Stimulated activated naive B cell treated with anti-CD40 and anti-IgM and Interleukin-4, amounts not matched to agents 10 μg/mL and 1 μg/mL and 100 μg/mL, for 72 hours (primary cell): ENCODE data around the gene TREH.

Experiments
- ATAC-seq, 2 donors: fragments of 150-1000 bp; cut with Tn5 transposase; replicated peaks; 2 replicates each; pipeline ENCODE4 v1.10.0; 2021; ENCODE audit warnings: moderate library complexity in 1 of 2
- DNase-seq: peaks from one replicate; pipeline ENCODE4 v3.0.0; 2021
- H3K27ac Mint-ChIP-seq: one replicate; pipeline ENCODE4 v1.8.0; 2022; ENCODE audit warnings: mild to moderate bottlenecking, mixed read lengths
- H3K27me3 Mint-ChIP-seq, 2 donors: one replicate each; pipeline ENCODE4 v1.8.0; 2022; ENCODE audit warnings: mixed read lengths in 2 of 2
- H3K36me3 Mint-ChIP-seq, 2 donors: one replicate each; pipeline ENCODE4 v1.8.0; 2022; ENCODE audit warnings: mixed read lengths in 2 of 2, mild to moderate bottlenecking in 1 of 2
- H3K4me1 Mint-ChIP-seq, 2 donors: one replicate each; pipeline ENCODE4 v1.8.0; 2022; ENCODE audit warnings: mixed read lengths in 2 of 2, mild to moderate bottlenecking in 1 of 2
- H3K4me3 Mint-ChIP-seq, 2 donors: one replicate each; pipeline ENCODE4 v1.8.0; 2022; ENCODE audit warnings: mild to moderate bottlenecking in 2 of 2, mixed read lengths in 2 of 2, moderate library complexity in 1 of 2
- H3K9me3 Mint-ChIP-seq, 2 donors: one replicate each; pipeline ENCODE4 v1.8.0; 2022; ENCODE audit warnings: mixed read lengths in 2 of 2, mild to moderate bottlenecking in 1 of 2

Gene TREH

DNA sequence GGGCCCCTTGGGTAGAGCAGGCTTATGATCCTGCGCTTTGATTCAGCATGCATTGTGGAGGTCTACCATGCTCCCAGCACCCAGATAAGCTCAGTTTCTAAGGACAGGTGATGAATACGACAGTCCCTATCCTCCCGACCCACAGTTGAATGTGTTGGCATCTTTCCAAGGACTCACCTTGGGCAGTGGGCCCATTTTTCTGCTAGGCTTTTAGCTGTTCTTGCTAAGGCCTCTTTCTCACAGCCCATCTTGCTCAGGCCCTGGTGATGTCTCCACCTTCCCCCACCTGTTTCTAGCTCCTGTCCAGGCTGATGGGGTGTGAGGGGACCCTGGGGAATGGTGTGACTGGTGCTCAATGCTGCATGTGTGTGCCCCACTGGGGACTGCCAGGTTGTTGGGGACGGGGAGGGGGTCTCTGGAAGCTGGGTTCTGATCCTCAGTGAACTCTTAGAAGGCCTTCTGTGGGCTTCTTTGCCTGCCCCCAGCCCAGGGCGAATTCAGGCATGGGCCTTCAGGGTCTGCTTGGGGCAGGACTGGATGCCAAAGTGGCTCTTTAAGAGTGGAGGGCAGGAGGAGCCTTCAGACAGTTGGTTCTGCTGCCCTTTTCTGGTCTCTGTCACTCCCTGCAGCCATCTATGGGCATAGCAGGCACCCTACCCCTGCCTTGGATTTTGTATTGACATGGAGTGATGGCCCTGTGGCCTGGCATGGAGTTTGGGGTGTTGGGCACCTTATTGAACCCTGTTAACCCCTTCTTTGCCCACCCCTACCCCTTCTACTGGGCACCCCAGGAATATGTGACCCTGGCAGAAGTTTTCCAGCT, 38.9 kb downstream of the TREH start:
- ATAC-seq (no peak), DNase-seq (no peak)
- Mint-ChIP-seq H3K36me3 (no peaks in the 10 kb centered on the region), H3K9me3 (no peaks in the 10 kb centered on the region), H3K27me3 (peaks cover 7 to 8% of the 10 kb centered on the region in 2 donors), H3K4me1 (no peaks in the 10 kb centered on the region), H3K4me3 (no peak overlapping the region), H3K27ac (no peak overlapping the region)

DNA sequence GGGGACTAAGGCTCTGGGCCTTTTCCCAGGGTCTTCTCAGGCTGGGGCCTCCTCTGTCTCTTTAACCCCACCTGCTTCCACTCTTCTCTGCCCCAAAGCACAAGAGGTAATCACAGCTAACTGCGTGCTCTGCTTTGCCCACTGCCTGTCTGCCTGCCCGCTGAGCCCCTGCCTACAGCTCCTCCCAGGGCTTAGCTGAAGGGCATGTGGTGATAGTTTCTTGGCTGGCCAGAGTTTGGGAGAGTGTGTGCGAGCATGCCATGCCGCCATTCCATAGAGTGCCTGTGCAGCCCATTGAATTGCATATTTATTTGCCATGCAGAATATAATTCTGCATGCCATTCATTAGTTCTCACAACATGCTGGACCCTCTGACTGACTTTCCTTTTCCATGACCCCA, 39.6 kb downstream of the TREH start:
- no peaks in the 10 kb centered on the region for H3K36me3 Mint-ChIP-seq
- H3K4me1 Mint-ChIP-seq: no peaks in the 10 kb centered on the region
- DNase-seq (no peak), ATAC-seq (no peak)
- H3K27me3 Mint-ChIP-seq: peaks cover 5 to 7% of the 10 kb centered on the region in 2 donors
- H3K27ac Mint-ChIP-seq: no peak overlapping the region
- no peak overlapping the region for H3K4me3 Mint-ChIP-seq
- H3K9me3 Mint-ChIP-seq: no peaks in the 10 kb centered on the region

DNA sequence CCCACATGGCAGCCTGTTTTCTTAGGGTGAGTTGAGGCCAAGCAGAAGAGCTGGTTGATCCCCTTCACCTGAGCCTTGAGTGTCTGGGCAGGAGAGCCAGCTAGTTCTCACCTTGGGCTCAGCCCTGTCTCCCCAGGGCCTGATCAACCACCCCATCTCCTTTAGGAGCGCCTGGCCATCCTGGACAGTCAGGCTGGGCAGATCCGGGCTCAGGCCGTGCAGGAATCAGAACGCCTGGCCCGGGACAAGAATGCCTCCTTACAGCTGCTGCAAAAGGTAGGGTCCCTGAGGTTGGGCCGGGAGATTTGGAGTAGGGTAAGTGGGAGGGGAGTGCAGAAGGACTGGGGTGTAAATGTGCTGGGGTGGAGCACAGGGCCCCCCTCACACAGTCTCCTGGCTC, 40.7 kb downstream of the TREH start:
- DNase-seq (no peak), ATAC-seq (no peak)
- no peaks in the 10 kb centered on the region for H3K36me3 Mint-ChIP-seq
- H3K27me3 Mint-ChIP-seq: peaks cover 6 to 12% of the 10 kb centered on the region in 2 donors
- no peak overlapping the region for H3K27ac Mint-ChIP-seq
- H3K4me3 Mint-ChIP-seq: no peak overlapping the region
- no peaks in the 10 kb centered on the region for H3K9me3 Mint-ChIP-seq
- no peaks in the 10 kb centered on the region for H3K4me1 Mint-ChIP-seq

DNA sequence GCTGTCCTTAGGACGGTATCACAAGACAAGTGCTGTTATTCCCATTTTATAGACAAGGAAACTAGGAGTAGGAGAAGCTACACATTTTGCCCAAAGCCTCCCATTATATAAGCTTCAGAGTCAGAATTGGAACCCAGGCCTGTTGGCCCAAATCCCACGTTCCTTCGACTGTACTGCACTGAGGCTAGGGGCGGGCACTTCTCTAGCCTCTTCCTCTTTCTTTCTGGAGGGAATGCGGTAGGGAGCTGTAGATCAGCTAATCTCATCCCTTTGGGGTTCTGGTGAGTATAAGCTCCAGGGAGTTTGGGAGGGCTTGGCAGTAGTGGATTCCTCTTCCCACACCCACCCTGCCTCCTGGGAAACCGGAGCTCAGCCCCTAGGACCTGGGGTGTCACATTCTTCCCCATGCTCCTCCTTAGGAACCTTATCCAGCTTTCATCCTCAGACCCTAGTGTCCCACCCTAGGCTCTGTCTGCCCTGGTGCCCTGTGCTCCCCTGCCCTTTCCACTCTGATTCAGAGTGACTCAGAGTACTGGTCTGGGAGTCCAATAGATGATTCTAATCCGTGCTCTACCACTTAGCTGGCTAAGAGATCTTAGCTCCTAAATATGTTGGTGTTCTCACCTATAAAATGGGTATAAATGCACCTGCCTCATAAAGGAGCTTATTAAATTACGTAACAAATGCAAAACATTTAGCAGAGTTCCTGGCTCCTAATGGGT, 42.7 kb downstream of the TREH start:
- Mint-ChIP-seq H3K4me3 (no peak overlapping the region), H3K36me3 (no peaks in the 10 kb centered on the region), H3K4me1 (no peaks in the 10 kb centered on the region), H3K27me3 (peaks cover 6 to 12% of the 10 kb centered on the region in 2 donors), H3K27ac (no peak overlapping the region), H3K9me3 (no peaks in the 10 kb centered on the region)
- DNase-seq: no peak
- ATAC-seq: no peak

DNA sequence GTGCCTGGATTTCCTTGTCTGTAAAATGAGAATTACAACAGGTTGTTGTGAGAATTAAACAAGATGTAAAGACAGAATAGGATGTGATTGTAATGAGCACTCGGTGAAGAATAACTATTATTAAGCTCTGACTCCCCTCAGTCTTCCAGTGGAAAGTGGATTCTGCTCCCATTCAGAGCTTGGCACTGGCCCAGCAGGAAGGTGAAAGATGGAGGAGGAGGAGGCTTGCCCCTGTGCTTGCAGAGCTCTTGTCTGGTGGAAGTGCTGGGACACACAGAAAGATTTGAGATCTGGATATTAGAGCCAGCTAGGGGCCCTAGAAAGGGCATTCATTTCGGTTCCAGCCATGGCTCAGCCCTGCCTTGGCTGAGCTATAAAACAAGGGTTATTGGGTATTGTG, 43.8 kb downstream of the TREH start:
- Mint-ChIP-seq H3K27me3 (peaks cover 6 to 12% of the 10 kb centered on the region in 2 donors), H3K36me3 (no peaks in the 10 kb centered on the region), H3K27ac (no peak overlapping the region), H3K4me3 (no peak overlapping the region), H3K4me1 (no peaks in the 10 kb centered on the region), H3K9me3 (no peaks in the 10 kb centered on the region)
- ATAC-seq: no peak
- DNase-seq: no peak

DNA sequence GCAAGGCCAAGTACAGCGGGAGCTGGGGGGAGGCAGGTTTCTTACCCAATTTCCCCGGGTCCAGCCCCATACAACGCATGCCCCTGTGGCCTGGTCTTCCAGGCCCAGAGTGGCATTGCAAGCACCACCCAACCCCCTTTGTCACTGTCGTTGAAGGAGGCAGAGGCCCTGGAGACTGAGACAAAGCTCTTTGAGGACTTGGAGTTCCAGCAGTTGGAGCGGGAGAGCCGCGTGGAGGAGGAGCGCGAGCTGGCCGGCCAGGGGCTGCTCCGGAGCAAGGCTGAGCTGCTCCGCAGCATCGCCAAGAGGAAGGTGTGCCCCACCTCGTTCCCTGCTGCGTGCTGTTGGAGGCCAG, 44.2 kb downstream of the TREH start:
- Mint-ChIP-seq H3K4me1 (no peaks in the 10 kb centered on the region), H3K27ac (no peak overlapping the region), H3K4me3 (no peak overlapping the region), H3K36me3 (no peaks in the 10 kb centered on the region), H3K9me3 (no peaks in the 10 kb centered on the region), H3K27me3 (peaks cover 6 to 12% of the 10 kb centered on the region in 2 donors)
- ATAC-seq: no peak
- no peak for DNase-seq

DNA sequence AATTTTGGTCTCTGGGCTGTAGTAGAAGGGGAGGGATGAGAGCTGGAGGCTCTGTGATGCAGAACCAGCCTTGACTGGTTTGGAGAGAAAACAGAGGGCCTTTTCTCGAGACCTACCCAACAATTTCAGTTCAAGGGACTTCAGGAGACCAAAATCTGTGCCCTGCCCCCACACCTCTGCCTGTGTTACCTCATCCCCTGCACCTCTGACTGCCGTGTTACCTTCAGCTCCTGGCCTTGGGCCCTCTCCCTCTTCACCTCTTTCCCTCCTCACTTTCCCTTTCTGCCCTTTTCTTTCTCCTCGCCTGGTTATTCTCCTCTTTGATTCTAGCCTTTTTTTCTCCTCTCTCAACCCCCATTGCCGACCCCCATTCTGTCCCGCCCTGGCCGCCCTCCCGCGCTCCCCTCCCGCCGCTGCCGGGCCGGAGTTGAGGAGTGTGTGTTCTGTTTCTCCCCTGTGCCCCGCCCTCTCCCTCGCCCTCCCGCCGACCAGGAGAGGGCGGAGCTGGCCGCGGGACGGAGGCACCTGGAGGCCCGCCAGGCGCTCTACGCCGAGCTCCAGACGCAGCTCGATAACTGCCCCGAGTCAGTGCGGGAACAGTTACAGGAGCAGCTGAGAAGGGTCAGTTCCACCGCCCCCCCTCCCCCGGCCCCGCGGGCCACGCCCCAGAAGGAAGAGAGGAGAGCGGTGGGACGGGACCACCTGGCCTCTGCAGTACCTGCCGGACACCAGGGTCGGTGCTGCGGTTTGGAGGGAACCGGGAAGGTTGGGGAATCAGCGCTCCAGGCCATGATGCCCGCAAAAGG, 44.8 kb downstream of the TREH start:
- Mint-ChIP-seq H3K27me3 (peaks cover 8 to 12% of the 10 kb centered on the region in 2 donors), H3K36me3 (no peaks in the 10 kb centered on the region), H3K4me1 (no peaks in the 10 kb centered on the region), H3K27ac (no peak overlapping the region), H3K9me3 (no peaks in the 10 kb centered on the region), H3K4me3 (no peak overlapping the region)
- DNase-seq (no peak), ATAC-seq (no peak)

DNA sequence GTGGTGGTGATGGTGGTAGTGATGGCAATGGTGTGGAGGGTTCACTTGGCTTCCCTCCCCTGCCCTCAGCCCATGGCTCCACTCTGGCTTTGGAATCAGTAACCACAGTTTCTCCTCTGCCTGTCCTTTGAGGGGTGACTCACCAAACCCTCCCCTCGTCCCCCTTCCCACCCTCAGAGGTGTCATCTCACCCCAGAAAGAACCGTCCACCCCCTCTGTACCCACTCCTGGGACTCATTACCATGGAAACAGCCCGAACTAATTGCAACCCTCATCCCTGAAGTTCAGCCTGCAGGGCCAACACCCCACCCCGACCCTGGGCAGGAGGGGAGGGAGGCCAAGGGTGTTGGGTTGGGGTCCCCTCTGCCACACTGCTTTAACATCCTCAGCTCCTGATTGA, 45.5 kb downstream of the TREH start:
- no peaks in the 10 kb centered on the region for H3K4me1 Mint-ChIP-seq
- peaks cover 12 to 14% of the 10 kb centered on the region in 2 donors for H3K27me3 Mint-ChIP-seq
- ATAC-seq (no peak), DNase-seq (no peak)
- no peaks in the 10 kb centered on the region for H3K9me3 Mint-ChIP-seq
- no peak overlapping the region for H3K4me3 Mint-ChIP-seq
- H3K36me3 Mint-ChIP-seq: no peaks in the 10 kb centered on the region
- H3K27ac Mint-ChIP-seq: no peak overlapping the region

DNA sequence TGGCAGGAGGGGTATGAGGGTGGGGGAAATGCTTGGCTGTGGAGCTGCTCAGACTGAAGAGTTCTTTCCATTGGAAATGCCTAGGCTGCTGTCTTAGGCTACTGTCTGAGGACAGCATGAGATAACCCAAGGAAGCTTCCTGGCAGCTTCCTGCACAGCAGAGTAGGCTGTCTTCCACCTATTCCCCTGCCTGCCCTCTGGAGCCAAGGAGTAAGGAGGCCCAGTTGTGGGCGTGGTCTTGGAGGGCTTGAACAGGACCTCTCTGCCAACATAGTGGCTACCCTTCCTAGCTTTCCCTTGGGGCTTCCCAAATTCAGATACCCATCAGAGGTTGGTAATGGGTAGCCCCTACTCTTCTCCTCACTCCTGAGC, 46.1 kb downstream of the TREH start:
- peaks cover 12 to 14% of the 10 kb centered on the region in 2 donors for H3K27me3 Mint-ChIP-seq
- no peak for ATAC-seq
- H3K27ac Mint-ChIP-seq: no peak overlapping the region
- DNase-seq: no peak
- no peaks in the 10 kb centered on the region for H3K36me3 Mint-ChIP-seq
- H3K4me3 Mint-ChIP-seq: no peak overlapping the region
- H3K9me3 Mint-ChIP-seq: no peaks in the 10 kb centered on the region
- no peaks in the 10 kb centered on the region for H3K4me1 Mint-ChIP-seq

DNA sequence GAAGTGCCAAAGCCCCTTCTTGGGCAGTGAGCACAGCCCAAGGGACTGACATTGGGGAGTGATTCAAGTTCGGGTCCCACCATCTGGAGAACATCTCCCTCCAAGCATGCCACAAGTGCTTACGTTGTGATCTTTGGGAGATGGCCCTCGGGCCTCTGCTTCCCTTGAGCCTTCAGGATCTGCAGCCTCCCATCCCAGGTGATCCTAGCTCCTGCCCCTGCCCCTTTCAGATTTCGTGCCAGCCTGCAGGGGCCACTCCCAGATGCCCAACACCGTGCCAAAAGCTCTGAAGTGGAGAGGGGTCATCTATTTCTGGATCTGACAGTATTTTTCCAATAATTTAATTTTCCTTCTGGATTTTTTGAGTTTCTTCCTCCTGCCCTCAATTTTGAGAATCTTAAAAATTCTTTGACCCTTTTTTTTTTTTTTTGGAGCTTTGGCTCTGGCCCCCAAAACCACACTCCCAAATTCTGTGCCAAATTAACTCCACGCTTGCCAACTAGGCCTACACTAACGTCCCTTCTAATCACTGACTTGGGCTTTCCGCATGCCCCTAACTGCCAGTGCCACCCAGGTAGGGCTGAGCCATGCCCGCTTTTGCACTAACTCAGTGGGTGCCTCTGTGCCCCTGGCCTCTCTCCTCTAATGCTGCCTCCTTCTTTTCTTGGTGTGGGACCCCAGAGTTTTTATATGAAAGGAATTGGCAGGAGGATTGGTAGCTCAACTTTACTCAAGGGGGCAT, 46.7 kb downstream of the TREH start:
- Mint-ChIP-seq H3K36me3 (no peaks in the 10 kb centered on the region), H3K4me3 (no peak overlapping the region), H3K27ac (no peak overlapping the region), H3K4me1 (no peaks in the 10 kb centered on the region), H3K9me3 (no peaks in the 10 kb centered on the region), H3K27me3 (peaks cover 12 to 14% of the 10 kb centered on the region in 2 donors)
- ATAC-seq: no peak
- DNase-seq: no peak

DNA sequence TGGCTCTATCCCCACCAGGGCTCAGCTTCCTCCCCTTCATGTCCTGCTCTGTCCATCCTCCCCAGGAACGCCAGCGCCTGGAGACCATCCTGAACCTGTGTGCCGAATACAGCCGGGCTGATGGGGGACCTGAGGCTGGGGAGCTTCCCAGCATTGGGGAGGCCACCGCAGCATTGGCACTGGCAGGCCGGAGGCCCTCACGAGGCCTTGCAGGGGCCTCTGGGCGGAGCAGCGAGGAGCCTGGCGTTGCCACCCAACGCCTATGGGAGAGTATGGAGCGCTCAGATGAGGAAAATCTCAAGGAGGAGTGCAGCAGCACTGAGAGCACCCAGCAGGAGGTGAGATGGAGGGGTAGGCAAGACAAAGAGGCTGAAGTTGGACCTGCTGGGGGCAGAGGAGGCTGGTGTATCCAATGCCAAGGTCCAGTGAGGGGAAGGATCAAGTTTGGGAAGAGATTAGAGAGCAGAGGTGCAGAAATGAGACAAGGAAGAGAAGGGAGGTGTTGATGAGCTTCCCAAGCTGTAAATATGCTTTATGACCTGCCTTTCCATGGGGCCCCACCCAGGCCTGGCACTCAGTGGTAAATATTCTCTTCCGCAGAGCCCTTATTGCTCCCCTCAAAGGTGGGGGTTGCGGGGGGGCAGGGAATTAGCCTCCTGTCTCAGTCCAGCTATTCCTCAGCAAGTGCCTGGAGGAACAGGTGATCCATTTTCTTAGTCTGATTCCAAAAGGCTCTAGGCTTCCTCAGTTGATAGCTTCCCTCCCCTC, 48.1 kb downstream of the TREH start:
- Mint-ChIP-seq H3K27me3 (peaks cover 12 to 14% of the 10 kb centered on the region in 2 donors), H3K4me3 (no peak overlapping the region), H3K4me1 (no peaks in the 10 kb centered on the region), H3K27ac (no peak overlapping the region), H3K9me3 (no peaks in the 10 kb centered on the region), H3K36me3 (no peaks in the 10 kb centered on the region)
- no peak for ATAC-seq
- DNase-seq: no peak

DNA sequence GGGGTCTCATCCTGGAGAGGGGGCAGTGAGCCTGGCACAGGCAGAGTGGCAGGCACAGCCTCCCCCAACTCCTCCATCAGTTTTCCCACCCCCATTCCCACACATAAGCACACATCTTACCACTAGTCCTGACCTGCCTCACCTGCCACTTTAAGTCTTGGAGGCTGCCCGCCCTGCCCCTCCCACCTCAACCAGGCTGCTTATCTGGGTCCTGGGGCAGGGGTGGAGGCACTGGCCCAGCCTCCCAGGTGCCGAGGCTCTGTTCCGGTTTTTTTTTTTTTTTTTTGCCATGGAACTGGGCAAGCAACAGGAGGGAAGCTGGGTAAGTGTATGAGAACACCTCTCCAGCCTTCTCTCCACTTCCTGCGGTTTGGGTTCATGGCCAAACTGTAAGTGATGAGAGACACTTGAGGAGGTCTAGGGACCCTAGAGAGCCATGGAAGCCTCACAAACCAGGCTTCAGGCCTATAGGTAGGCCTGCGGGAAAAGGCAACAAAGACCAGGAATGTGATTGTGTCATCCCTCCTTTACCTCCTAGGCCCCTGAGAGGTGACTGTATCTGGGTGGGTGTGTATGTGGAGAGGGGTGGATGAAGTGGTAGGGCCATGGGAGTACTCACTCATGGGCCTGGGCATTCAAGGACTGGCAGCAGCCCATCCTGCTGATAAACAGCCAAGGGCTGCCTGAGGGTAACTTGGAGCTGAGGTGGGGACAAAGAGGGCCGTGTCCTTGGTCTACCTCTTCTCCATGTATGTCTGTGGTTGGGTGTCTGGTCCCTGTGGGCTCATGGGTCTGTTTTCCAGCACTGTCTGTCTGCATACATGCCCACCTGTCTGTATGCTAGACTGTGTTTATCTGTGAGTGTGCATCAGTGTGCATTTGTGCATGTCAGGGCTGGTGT, 49.4 kb downstream of the TREH start:
- no peaks in the 10 kb centered on the region for H3K9me3 Mint-ChIP-seq
- no peaks in the 10 kb centered on the region for H3K4me1 Mint-ChIP-seq
- H3K27ac Mint-ChIP-seq: no peak overlapping the region
- ATAC-seq (no peak), DNase-seq (no peak)
- no peak overlapping the region for H3K4me3 Mint-ChIP-seq
- peaks cover 8 to 14% of the 10 kb centered on the region in 2 donors for H3K27me3 Mint-ChIP-seq
- H3K36me3 Mint-ChIP-seq: no peaks in the 10 kb centered on the region
